Left ventricle myocardium superior (tissue), 1 donor: ENCODE data around the gene MYO3B. TPM values are rescaled to one million over a fixed set of nuclear protein-coding genes. Genes with fewer than 3 reads are reported as not detected.

Experiments used
- ATAC-seq: fragments of 200-7000 bp; cut with Tn5 transposase; one replicate; pipeline ENCODE4 v1.9.1; 2020; ENCODE audit warnings: mild to moderate bottlenecking, moderate library complexity
- DNase-seq: peaks from one replicate; pipeline ENCODE4 v3.0.0-alpha.2; 2020
- intact Hi-C: fragments of 100-400 bp; cut with micrococcal nuclease; formaldehyde crosslinking; loops from one replicate; pipeline ENCODE4 v1.11.0; 2022
- total RNA-seq: library from RNA; stranded (reverse); fragmentation: NEBNext Ultra II Directional; extraction: Animal tissue kit (Norgen Biotek cat#: 25700); gene quantifications from one replicate; pipeline ENCODE4 v1.2.1, GENCODE V29; 2021
- donor health status: DM: no; HTN: yes; CAD: no; lungs with severe emphysema.

MYO3B gene
- total RNA-seq, 1 donor from 2014 or later, result 0.05 TPM

- ATAC-seq, result peak; percentile 61
- DNase-seq, result peak; percentile 31
- intact Hi-C loops, result no loop called here
These were observed 376.5 kb downstream of the MYO3B start for GRCh38 chr2:170554278-170554955.

GRCh38 chr2:170562928-170563327 is 385.0 kb downstream of the MYO3B start:
- DNase-seq (no peak), ATAC-seq (no peak)
- intact Hi-C loops, result no loop called here

GRCh38 chr2:170563401-170563800 is 385.5 kb downstream of the MYO3B start:
- intact Hi-C loops, result no loop called here
- ATAC-seq (no peak), DNase-seq (no peak)

GRCh38 chr2:170566138-170566537 is 388.2 kb downstream of the MYO3B start:
- ATAC-seq (no peak), DNase-seq (no peak)
- intact Hi-C loops, result no loop called here

GRCh38 chr2:170567429-170567828 is 389.5 kb downstream of the MYO3B start:
- intact Hi-C loops, result no loop called here
- DNase-seq (no peak), ATAC-seq (no peak)

- DNase-seq, result no peak
- ATAC-seq, result no peak
- intact Hi-C loops, result no loop called here
These were observed 390.6 kb downstream of the MYO3B start for GRCh38 chr2:170568511-170568910.

GRCh38 chr2:170571612-170572011 is 393.7 kb downstream of the MYO3B start:
- ATAC-seq (no peak), DNase-seq (no peak)
- intact Hi-C loops, result no loop called here

- ATAC-seq (no peak), DNase-seq (no peak)
- intact Hi-C loops, result no loop called here
These were observed 395.7 kb downstream of the MYO3B start for GRCh38 chr2:170573671-170574070.

- ATAC-seq, result no peak
- DNase-seq, result no peak
- intact Hi-C loops, result no loop called here
These were observed 398.3 kb downstream of the MYO3B start for GRCh38 chr2:170576296-170576695.

GRCh38 chr2:170577356-170577755 is 399.4 kb downstream of the MYO3B start:
- intact Hi-C loops, result no loop called here
- DNase-seq, result no peak
- no peak for ATAC-seq

GRCh38 chr2:170578606-170579005 is 400.7 kb downstream of the MYO3B start:
- DNase-seq, result no peak
- intact Hi-C loops, result no loop called here
- no peak for ATAC-seq

- intact Hi-C loops, result no loop called here
- no peak for DNase-seq
- ATAC-seq, result no peak
These were observed 401.6 kb downstream of the MYO3B start for GRCh38 chr2:170579511-170579910.

- DNase-seq (no peak), ATAC-seq (no peak)
- intact Hi-C loops, result no loop called here
These were observed 404.4 kb downstream of the MYO3B start for GRCh38 chr2:170582313-170582712.

GRCh38 chr2:170582751-170583463 is 405.0 kb downstream of the MYO3B start:
- DNase-seq, result no peak
- no peak for ATAC-seq
- intact Hi-C loops, result no loop called here

GRCh38 chr2:170585067-170585466 is 407.1 kb downstream of the MYO3B start:
- intact Hi-C loops, result no loop called here
- no peak for DNase-seq
- ATAC-seq, result no peak

GRCh38 chr2:170586571-170587095 is 408.7 kb downstream of the MYO3B start:
- no peak for DNase-seq
- ATAC-seq, result no peak
- intact Hi-C loops, result no loop called here

GRCh38 chr2:170587117-170587516 is 409.2 kb downstream of the MYO3B start:
- intact Hi-C loops, result no loop called here
- DNase-seq (no peak), ATAC-seq (no peak)

GRCh38 chr2:170587922-170588321 is 410.0 kb downstream of the MYO3B start:
- ATAC-seq, result no peak
- intact Hi-C loops, result no loop called here
- no peak for DNase-seq

- intact Hi-C loops, result no loop called here
- DNase-seq, result no peak
- ATAC-seq, result no peak
These were observed 410.8 kb downstream of the MYO3B start for GRCh38 chr2:170588729-170589128.

- intact Hi-C loops, result no loop called here
- ATAC-seq, result no peak
- no peak for DNase-seq
These were observed 418.6 kb downstream of the MYO3B start for GRCh38 chr2:170596576-170596975.

- no peak for DNase-seq
- ATAC-seq, result no peak
- intact Hi-C loops, result no loop called here
These were observed 420.1 kb downstream of the MYO3B start for GRCh38 chr2:170598067-170598395.
